Measurements from ENCODE around the gene DGAT2L6.

Gene DGAT2L6

GRCh38 chrX:70254063-70254400, 76.7 kb downstream of the DGAT2L6 start:
- H3K9ac ChIP-seq (ENCODE audit: low read length): no peak overlapping the region
- no peaks in the 10 kb centered on the region for H3K27me3 ChIP-seq (ENCODE audit: control insufficient read depth, insufficient read depth, low read length)
- no peak overlapping the region for H3K27ac ChIP-seq (ENCODE audit: low read depth, low read length)
- no peaks in the 10 kb centered on the region for H3K36me3 ChIP-seq (ENCODE audit: control insufficient read depth, insufficient read depth, low read length)
- no peak overlapping the region for H3K4me3 ChIP-seq (ENCODE audit: low read length)
- H3K4me1 ChIP-seq (ENCODE audit: control insufficient read depth, insufficient read depth, low read length): no peaks in the 10 kb centered on the region

DNA sequence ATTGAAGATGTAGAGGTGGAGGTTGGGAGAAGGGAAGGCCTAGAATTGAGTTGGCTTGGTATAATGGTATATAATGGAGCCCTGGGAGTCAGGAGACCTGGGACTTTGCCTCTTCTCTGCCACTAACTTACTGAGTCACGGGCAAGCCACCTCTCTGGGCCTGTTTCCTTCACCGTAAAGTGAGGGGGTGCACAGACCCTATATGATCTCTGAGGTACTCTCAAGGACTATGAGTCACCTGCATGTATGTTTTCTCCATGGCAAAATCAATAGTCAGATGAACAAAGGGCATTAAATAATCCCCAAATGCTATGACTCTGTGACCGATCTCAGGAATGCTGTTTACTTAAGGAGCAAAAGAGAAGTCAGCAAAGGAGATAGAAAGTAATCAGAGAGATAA, 77.6 kb downstream of the DGAT2L6 start:
- no peak overlapping the region for H3K9ac ChIP-seq (ENCODE audit: low read length)
- no peak overlapping the region for H3K4me3 ChIP-seq (ENCODE audit: low read length)
- H3K36me3 ChIP-seq (ENCODE audit: control insufficient read depth, insufficient read depth, low read length): no peaks in the 10 kb centered on the region
- H3K27me3 ChIP-seq (ENCODE audit: control insufficient read depth, insufficient read depth, low read length): no peaks in the 10 kb centered on the region
- no peaks in the 10 kb centered on the region for H3K4me1 ChIP-seq (ENCODE audit: control insufficient read depth, insufficient read depth, low read length)
- no peak overlapping the region for H3K27ac ChIP-seq (ENCODE audit: low read depth, low read length)

Measured in rectal smooth muscle tissue (tissue), 1 donor.